ENCODE measurements around the gene ZNF598. TPM values are rescaled to one million over a fixed set of nuclear protein-coding genes. Genes with fewer than 3 reads are reported as not detected.
A peak's percentile ranks its signal among the peaks of the same experiment; 100 is the strongest.

The ZNF598 gene
- total and polyA plus RNA-seq, 3 donors from 2014 or later, result 46.3 to 94.6 (median 80.4) TPM

- Histone ChIP-seq H3K9me3 (no peaks in the 10 kb centered on the region), H3K27me3 (no peaks in the 10 kb centered on the region), H3K27ac (peak overlapping the region; percentile 57 to 63), H3K4me1 (peaks cover 20% of the 10 kb centered on the region), H3K4me3 (peak overlapping the region in 1 of 2 donors; percentile 40), H3K36me3 (ENCODE audit: low read depth, missing control alignments) (no peaks in the 10 kb centered on the region)
- 65 to 76% methylated on average over 14 to 16 of the region's 16 CpGs for WGBS, 2 donors
- no peak for DNase-seq
- TF ChIP-seq CTCF (IDR thresholded peaks at IDR 0.05) (no peak), POLR2A (IDR thresholded peaks at IDR 0.05) (no peak)
- intact Hi-C loops (cut with DNase I; ENCODE audit: low total_unique reads), result loop anchor here (5.0 to 10.0 kb wide), 2 partner anchors 59 to 116 kb away; no protein-coding TSS in a partner anchor
These were observed 16.3 kb upstream of the ZNF598 start for GRCh38 chr16:2025878-2026460.

- TF ChIP-seq CTCF (IDR thresholded peaks at IDR 0.05), result no peak
- TF ChIP-seq POLR2A (IDR thresholded peaks at IDR 0.05), result no peak
- DNase-seq, result no peak
- Histone ChIP-seq H3K27ac (no peak overlapping the region), H3K4me3 (no peak overlapping the region), H3K4me1 (peaks cover 26% of the 10 kb centered on the region), H3K36me3 (ENCODE audit: low read depth, missing control alignments) (no peaks in the 10 kb centered on the region), H3K9me3 (no peaks in the 10 kb centered on the region), H3K27me3 (no peaks in the 10 kb centered on the region)
- WGBS, 2 donors, result 91 to 94% methylated on average over 9 to 14 of the region's 14 CpGs
- intact Hi-C loops (cut with DNase I; ENCODE audit: low total_unique reads), result loop anchor here (5.0 to 10.0 kb wide), 2 partner anchors 60 to 117 kb away; no protein-coding TSS in a partner anchor
These were observed 15.6 kb upstream of the ZNF598 start for GRCh38 chr16:2025251-2025650.

- Histone ChIP-seq H3K27me3 (no peaks in the 10 kb centered on the region), H3K4me3 (no peak overlapping the region), H3K27ac (peak overlapping the region in 1 of 2 donors; percentile 73), H3K4me1 (peaks cover 26% of the 10 kb centered on the region), H3K9me3 (no peaks in the 10 kb centered on the region), H3K36me3 (ENCODE audit: low read depth, missing control alignments) (no peaks in the 10 kb centered on the region)
- no peak for DNase-seq
- intact Hi-C loops (cut with DNase I; ENCODE audit: low total_unique reads), result loop anchor here (10.0 kb wide), 1 partner anchor 61 kb away; no protein-coding TSS in a partner anchor
- TF ChIP-seq CTCF (IDR thresholded peaks at IDR 0.05) (no peak), POLR2A (IDR thresholded peaks at IDR 0.05) (no peak)
- WGBS, 2 donors, result 50 to 84% methylated on average over 12 of the region's 12 CpGs
These were observed 14.4 kb upstream of the ZNF598 start for GRCh38 chr16:2024032-2024420.

GRCh38 chr16:2023092-2024031, 13.7 kb upstream of the ZNF598 start:
- Histone ChIP-seq H3K4me3 (peak overlapping the region; percentile 7 to 37), H3K27ac (peak overlapping the region in 1 of 2 donors; percentile 73), H3K4me1 (peaks cover 26% of the 10 kb centered on the region), H3K36me3 (ENCODE audit: low read depth, missing control alignments) (no peaks in the 10 kb centered on the region), H3K9me3 (no peaks in the 10 kb centered on the region), H3K27me3 (no peaks in the 10 kb centered on the region)
- no peak for TF ChIP-seq POLR2A (IDR thresholded peaks at IDR 0.05)
- TF ChIP-seq CTCF (IDR thresholded peaks at IDR 0.05), result peak; percentile 95 to 99 (median 97)
- DNase-seq, result peak; percentile 95
- 17 to 33% methylated on average over 6 to 25 of the region's 53 CpGs for WGBS, 2 donors
- intact Hi-C loops (cut with DNase I; ENCODE audit: low total_unique reads), result loop anchor here (10.0 kb wide), 1 partner anchor 61 kb away; no protein-coding TSS in a partner anchor

All from testis (tissue), 3 donors.